Measurements from ENCODE around the gene ZNF865.

GRCh38 chr19:55624109-55625003, 18.9 kb downstream of the ZNF865 start, which contains the start of gene ZNF784:
- no peak for TF ChIP-seq CTCF (IDR thresholded peaks at IDR 0.05; ENCODE audit: low read length)
- no peak for TF ChIP-seq EZH2phosphoT487 (IDR thresholded peaks at IDR 0.05; ENCODE audit: low read length)
